Hepatocyte (in vitro differentiated cells): ENCODE measurements around the gene TNRC6A. TPM values are rescaled to one million over a fixed set of nuclear protein-coding genes. Genes with fewer than 3 reads are reported as not detected.

Experiments
- DNase-seq: peaks from one replicate; pipeline ENCODE4 v3.0.0-alpha.2; 2016; ENCODE audit warnings: low spot score
- H2AFZ ChIP-seq: fragments of 200-600 bp; sonication (generic); 2 replicates; pipeline ENCODE4 v1.6.0; 2016; ENCODE audit warnings: antibody characterized with exemption, mild to moderate bottlenecking
- H3K27ac ChIP-seq: fragments of 200-600 bp; sonication (generic); 2 replicates; pipeline ENCODE4 v1.5.1; 2016; ENCODE audit warnings: mild to moderate bottlenecking
- H3K27me3 ChIP-seq: fragments of 200-600 bp; sonication (generic); 2 replicates; pipeline ENCODE4 v1.6.1; 2016
- H3K36me3 ChIP-seq: fragments of 200-600 bp; sonication (generic); replicated peaks from 2 replicates; pipeline ENCODE4 v1.5.1; 2016; ENCODE audit warnings: low read depth; ENCODE audit not compliant: insufficient read depth
- H3K4me1 ChIP-seq: fragments of 200-600 bp; sonication (generic); 2 replicates; pipeline ENCODE4 v1.5.1; 2016; ENCODE audit warnings: mild to moderate bottlenecking, moderate library complexity; ENCODE audit not compliant: insufficient read depth
- H3K4me2 ChIP-seq: fragments of 200-600 bp; sonication (generic); 2 replicates; pipeline ENCODE4 v1.6.0; 2016
- H3K4me3 ChIP-seq: fragments of 200-600 bp; sonication (generic); 2 replicates; pipeline ENCODE4 v1.5.1; 2016; ENCODE audit warnings: mild to moderate bottlenecking
- H3K79me2 ChIP-seq: fragments of 200-600 bp; sonication (generic); 2 replicates; pipeline ENCODE4 v1.6.0; 2017; ENCODE audit warnings: mild to moderate bottlenecking
- H3K9me2 ChIP-seq: fragments of 200-600 bp; sonication (generic); replicated peaks from 2 replicates; pipeline ENCODE4 v1.6.0; 2017; ENCODE audit warnings: mild to moderate bottlenecking; ENCODE audit not compliant: insufficient read depth
- H3K9me3 ChIP-seq: fragments of 200-600 bp; sonication (generic); 2 replicates; pipeline ENCODE4 v1.5.1; 2016; ENCODE audit warnings: low read depth, mild to moderate bottlenecking
- H4K20me1 ChIP-seq: fragments of 200-600 bp; sonication (generic); 2 replicates; pipeline ENCODE4 v1.6.0; 2016; ENCODE audit warnings: mild to moderate bottlenecking; ENCODE audit not compliant: insufficient read depth, poor library complexity, severe bottlenecking
- EZH2 ChIP-seq: fragments of 200-600 bp; sonication (generic); IDR thresholded peaks from 2 replicates; pipeline ENCODE4 v1.6.1; 2016; ENCODE audit warnings: antibody characterized with exemption, mild to moderate bottlenecking, borderline replicate concordance
- EZH2phosphoT487 ChIP-seq: fragments of 200-600 bp; sonication (generic); IDR thresholded peaks from one replicate; pipeline ENCODE4 v1.6.1; 2018; ENCODE audit warnings: antibody characterized with exemption, mild to moderate bottlenecking, low read depth, moderate library complexity; ENCODE audit not compliant: unreplicated experiment, severe bottlenecking
- WGBS: methylation state at CpG from one replicate; pipeline ENCODE4 v1.1.6; 2016; ENCODE audit warnings: low lambda C conversion rate; ENCODE audit errors: missing lambda C conversion rate; 5-methylcytosine and 5-hydroxymethylcytosine counted together
- polyA plus RNA-seq: library from polyadenylated mRNA; unstranded; fragments of >200 nt; fragmentation: Nextera tagmentation; extraction: Ambion mirVana; gene quantifications from 2 replicates; pipeline ENCODE4 v1.2.1, GENCODE V29; 2016
- total RNA-seq: library from RNA; depleted of rRNA; stranded (reverse); fragments of >200 nt; gene quantifications from 2 replicates; pipeline ENCODE4 v1.2.3, GENCODE V29; 2014
- TF ChIP-seq, protein P1 (sequence below): fragments of 200-600 bp; sonication (generic); IDR thresholded peaks from 2 replicates; pipeline ENCODE4 v1.5.1; 2016; ENCODE audit warnings: antibody characterized with exemption, mild to moderate bottlenecking; ENCODE audit not compliant: poor library complexity

The TNRC6A gene
- total and polyA plus RNA-seq, 2 experiments from 2014 or later, result 17.1 to 52.8 TPM

- Histone ChIP-seq H3K4me2 (no peak overlapping the region), H3K27ac (no peak overlapping the region), H3K79me2 (no peaks in the 10 kb centered on the region), H3K4me1 (no peaks in the 10 kb centered on the region), H3K36me3 (no peaks in the 10 kb centered on the region), H3K4me3 (no peak overlapping the region), H2AFZ (no peak overlapping the region), H3K9me3 (no peaks in the 10 kb centered on the region), H3K27me3 (no peaks in the 10 kb centered on the region), H3K9me2 (no peaks in the 10 kb centered on the region), H4K20me1 (no peaks in the 10 kb centered on the region)
- DNase-seq, result no peak
- WGBS, result 82% methylated on average over 3 of the region's 3 CpGs
- TF ChIP-seq, protein P1, sequence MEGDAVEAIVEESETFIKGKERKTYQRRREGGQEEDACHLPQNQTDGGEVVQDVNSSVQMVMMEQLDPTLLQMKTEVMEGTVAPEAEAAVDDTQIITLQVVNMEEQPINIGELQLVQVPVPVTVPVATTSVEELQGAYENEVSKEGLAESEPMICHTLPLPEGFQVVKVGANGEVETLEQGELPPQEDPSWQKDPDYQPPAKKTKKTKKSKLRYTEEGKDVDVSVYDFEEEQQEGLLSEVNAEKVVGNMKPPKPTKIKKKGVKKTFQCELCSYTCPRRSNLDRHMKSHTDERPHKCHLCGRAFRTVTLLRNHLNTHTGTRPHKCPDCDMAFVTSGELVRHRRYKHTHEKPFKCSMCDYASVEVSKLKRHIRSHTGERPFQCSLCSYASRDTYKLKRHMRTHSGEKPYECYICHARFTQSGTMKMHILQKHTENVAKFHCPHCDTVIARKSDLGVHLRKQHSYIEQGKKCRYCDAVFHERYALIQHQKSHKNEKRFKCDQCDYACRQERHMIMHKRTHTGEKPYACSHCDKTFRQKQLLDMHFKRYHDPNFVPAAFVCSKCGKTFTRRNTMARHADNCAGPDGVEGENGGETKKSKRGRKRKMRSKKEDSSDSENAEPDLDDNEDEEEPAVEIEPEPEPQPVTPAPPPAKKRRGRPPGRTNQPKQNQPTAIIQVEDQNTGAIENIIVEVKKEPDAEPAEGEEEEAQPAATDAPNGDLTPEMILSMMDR, result no peak
- TF ChIP-seq EZH2phosphoT487 (no peak), EZH2 (no peak)
Observed at GRCh38 chr16:24863582-24864437, 134.4 kb downstream of the TNRC6A start.

- no peaks in the 10 kb centered on the region for H3K9me3 ChIP-seq
- no peaks in the 10 kb centered on the region for H4K20me1 ChIP-seq
- H3K4me3 ChIP-seq, result no peak overlapping the region
- H3K27ac ChIP-seq, result no peak overlapping the region
- H2AFZ ChIP-seq, result no peak overlapping the region
- no peak for TF ChIP-seq EZH2phosphoT487
- TF ChIP-seq, protein P1, result no peak
- no peak for TF ChIP-seq EZH2
- no peaks in the 10 kb centered on the region for H3K4me1 ChIP-seq
- H3K36me3 ChIP-seq, result no peaks in the 10 kb centered on the region
- 78% methylated on average over 8 of the region's 8 CpGs for WGBS
- no peaks in the 10 kb centered on the region for H3K79me2 ChIP-seq
- no peak for DNase-seq
- no peaks in the 10 kb centered on the region for H3K27me3 ChIP-seq
- no peak overlapping the region for H3K4me2 ChIP-seq
- no peaks in the 10 kb centered on the region for H3K9me2 ChIP-seq
Observed at GRCh38 chr16:24869033-24869432, 139.6 kb downstream of the TNRC6A start.

- WGBS, result 96% methylated on average over 5 of the region's 5 CpGs
- H3K36me3 ChIP-seq, result no peaks in the 10 kb centered on the region
Observed at GRCh38 chr16:24871891-24872290, 142.4 kb downstream of the TNRC6A start.

More at GRCh38 chr16:24871891-24872290, 142.4 kb downstream of the TNRC6A start:
- no peak overlapping the region for H2AFZ ChIP-seq
- no peaks in the 10 kb centered on the region for H4K20me1 ChIP-seq
- H3K27me3 ChIP-seq, result no peaks in the 10 kb centered on the region
- no peaks in the 10 kb centered on the region for H3K79me2 ChIP-seq
- no peak for DNase-seq
- no peak overlapping the region for H3K4me2 ChIP-seq
- H3K9me2 ChIP-seq, result no peaks in the 10 kb centered on the region
- no peaks in the 10 kb centered on the region for H3K9me3 ChIP-seq
- H3K4me1 ChIP-seq, result no peaks in the 10 kb centered on the region
- TF ChIP-seq, protein P1, result no peak
- TF ChIP-seq EZH2, result no peak
- no peak for TF ChIP-seq EZH2phosphoT487
- H3K27ac ChIP-seq, result no peak overlapping the region
- H3K4me3 ChIP-seq, result no peak overlapping the region
